ENCODE measurements around the gene KCNIP3. TPM values are rescaled to one million over a fixed set of nuclear protein-coding genes. Genes with fewer than 3 reads are reported as not detected.

Gene KCNIP3
- total and polyA plus RNA-seq, 10 donors = 0.59 to 5.2 (median 3.0) TPM

- WGBS, 5 donors = 72 to 85% (median 76%) methylated on average over 5 to 8 of the region's 8 CpGs
- H3K4me3 ChIP-seq = no peak overlapping the region
- TF ChIP-seq CTCF (IDR thresholded peaks at IDR 0.05 in 8 of 11, conservative IDR thresholded peaks at IDR 0.05 in 3 of 11) = no peak
- no peak for TF ChIP-seq POLR2AphosphoS5 (IDR thresholded peaks at IDR 0.05)
- TF ChIP-seq POLR2A (IDR thresholded peaks at IDR 0.05) = no peak
- no peak for DNase-seq
- intact Hi-C loops (cut with DNase I; ENCODE audit: low total_unique reads) = no loop called here
- H3K27me3 ChIP-seq (replicated peaks in 1 of 7) = peaks cover 0 to 3% (median 0%) of the 10 kb centered on the region in 7 donors
- H3K9me3 ChIP-seq = no peaks in the 10 kb centered on the region
- no peak overlapping the region for H3K27ac ChIP-seq
- H3K36me3 ChIP-seq = no peaks in the 10 kb centered on the region
- no peaks in the 10 kb centered on the region for H3K4me1 ChIP-seq
Measured at GRCh38 chr2:95307878-95308277, 10.7 kb downstream of the KCNIP3 start.

DNA sequence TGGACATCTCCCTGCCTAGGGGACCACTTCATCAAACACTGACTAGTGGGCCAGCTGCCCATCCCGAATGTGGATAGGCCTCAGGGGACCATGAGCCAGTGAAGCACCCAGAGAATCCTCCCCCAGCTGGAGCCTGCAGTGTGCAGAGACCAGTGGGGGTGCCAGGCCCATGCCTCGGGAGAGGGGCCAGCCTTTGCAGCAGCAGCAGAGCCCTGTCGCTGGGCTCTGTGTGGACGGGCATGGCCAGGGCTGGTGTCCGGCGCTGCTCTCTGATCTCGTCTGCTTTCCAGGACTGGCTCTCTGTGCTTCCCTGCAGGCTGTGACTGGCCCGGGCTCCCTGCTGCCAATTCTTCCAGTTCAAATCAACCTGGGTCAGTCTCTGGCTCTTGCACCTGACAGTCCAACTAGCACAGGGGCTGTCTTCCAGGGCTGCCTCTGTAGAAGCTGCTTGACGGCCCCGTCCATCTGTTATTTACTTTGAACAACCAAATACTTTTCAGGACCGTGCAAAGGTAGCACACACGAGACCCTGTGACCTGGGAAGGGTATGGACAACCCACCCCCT lies 11.4 kb downstream of the KCNIP3 start:
- Histone ChIP-seq H3K27me3 (replicated peaks in 1 of 7) (no peaks in the 10 kb centered on the region), H3K27ac (no peak overlapping the region), H3K4me3 (no peak overlapping the region), H3K4me1 (no peaks in the 10 kb centered on the region), H3K36me3 (no peaks in the 10 kb centered on the region), H3K9me3 (no peaks in the 10 kb centered on the region)
- no peak for DNase-seq
- TF ChIP-seq CTCF (IDR thresholded peaks at IDR 0.05 in 8 of 11, conservative IDR thresholded peaks at IDR 0.05 in 3 of 11) = no peak
- no peak for TF ChIP-seq POLR2AphosphoS5 (IDR thresholded peaks at IDR 0.05)
- WGBS, 5 donors = 80 to 91% (median 86%) methylated on average over 5 to 12 of the region's 12 CpGs
- intact Hi-C loops (cut with DNase I; ENCODE audit: low total_unique reads) = no loop called here

- Histone ChIP-seq H3K27ac (no peak overlapping the region), H3K9me3 (no peaks in the 10 kb centered on the region), H3K27me3 (replicated peaks in 1 of 7) (no peaks in the 10 kb centered on the region), H3K4me1 (no peaks in the 10 kb centered on the region), H3K36me3 (no peaks in the 10 kb centered on the region), H3K4me3 (no peak overlapping the region)
- 80 to 94% (median 80%) methylated on average over 7 to 8 of the region's 8 CpGs for WGBS, 5 donors
- no peak for DNase-seq
- intact Hi-C loops (cut with DNase I; ENCODE audit: low total_unique reads) = no loop called here
- TF ChIP-seq POLR2AphosphoS5 (IDR thresholded peaks at IDR 0.05) (no peak), CTCF (IDR thresholded peaks at IDR 0.05 in 8 of 11, conservative IDR thresholded peaks at IDR 0.05 in 3 of 11) (no peak), POLR2A (IDR thresholded peaks at IDR 0.05) (no peak)
Measured at GRCh38 chr2:95309599-95309998, 12.5 kb downstream of the KCNIP3 start.

GRCh38 chr2:95310216-95310615 lies 13.1 kb downstream of the KCNIP3 start:
- H3K36me3 ChIP-seq = no peaks in the 10 kb centered on the region
- no peak for DNase-seq
- no peak for TF ChIP-seq POLR2A (IDR thresholded peaks at IDR 0.05)
- H3K4me3 ChIP-seq = no peak overlapping the region
- WGBS, 5 donors = 70 to 100% (median 74%) methylated on average over 1 to 8 of the region's 8 CpGs; no CpG with 5 or more reads in 1 of the 5 donors
- no peak overlapping the region for H3K27ac ChIP-seq
- H3K27me3 ChIP-seq (replicated peaks in 1 of 7) = peaks cover 0 to 3% (median 0%) of the 10 kb centered on the region in 7 donors
- intact Hi-C loops (cut with DNase I; ENCODE audit: low total_unique reads) = no loop called here
- no peaks in the 10 kb centered on the region for H3K9me3 ChIP-seq
- no peaks in the 10 kb centered on the region for H3K4me1 ChIP-seq

DNA sequence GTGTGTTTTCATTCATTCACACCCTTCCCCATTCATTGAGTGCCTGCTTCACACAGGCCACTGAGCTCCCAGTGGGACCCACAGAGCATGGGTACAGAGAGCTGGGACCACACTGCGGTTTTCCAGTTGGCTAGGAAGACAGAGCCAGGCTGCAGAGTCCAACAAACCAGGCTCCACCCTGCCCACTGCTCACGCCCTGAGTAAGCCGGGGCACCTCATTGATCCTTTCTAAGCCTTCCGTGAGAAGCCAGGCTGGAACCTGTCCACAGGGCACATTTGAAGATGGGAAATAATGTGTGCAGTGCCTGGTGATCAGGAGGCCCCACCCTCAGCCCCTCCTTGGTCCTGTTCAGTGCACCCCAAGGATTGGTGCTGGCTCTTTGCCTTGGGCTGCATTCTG lies 13.5 kb downstream of the KCNIP3 start:
- no peak overlapping the region for H3K4me3 ChIP-seq
- WGBS, 5 donors = 77 to 96% (median 86%) methylated on average over 4 of the region's 4 CpGs
- H3K9me3 ChIP-seq = no peaks in the 10 kb centered on the region
- no peak for TF ChIP-seq POLR2A (IDR thresholded peaks at IDR 0.05)
- no peak for TF ChIP-seq CTCF (IDR thresholded peaks at IDR 0.05 in 8 of 11, conservative IDR thresholded peaks at IDR 0.05 in 3 of 11)
- TF ChIP-seq POLR2AphosphoS5 (IDR thresholded peaks at IDR 0.05) = no peak
- no peak overlapping the region for H3K27ac ChIP-seq
- H3K27me3 ChIP-seq (replicated peaks in 1 of 7) = peaks cover 0 to 3% (median 0%) of the 10 kb centered on the region in 7 donors
- intact Hi-C loops (cut with DNase I; ENCODE audit: low total_unique reads) = no loop called here
- H3K4me1 ChIP-seq = no peaks in the 10 kb centered on the region
- no peak for DNase-seq
- H3K36me3 ChIP-seq = no peaks in the 10 kb centered on the region
